ENCODE measurements around the gene FAM107B. TPM values are rescaled to one million over a fixed set of nuclear protein-coding genes. Genes with fewer than 3 reads are reported as not detected.

Gene FAM107B
- total and polyA plus RNA-seq, 4 donors: 38.4 to 85.4 (median 68.9) TPM

DNA sequence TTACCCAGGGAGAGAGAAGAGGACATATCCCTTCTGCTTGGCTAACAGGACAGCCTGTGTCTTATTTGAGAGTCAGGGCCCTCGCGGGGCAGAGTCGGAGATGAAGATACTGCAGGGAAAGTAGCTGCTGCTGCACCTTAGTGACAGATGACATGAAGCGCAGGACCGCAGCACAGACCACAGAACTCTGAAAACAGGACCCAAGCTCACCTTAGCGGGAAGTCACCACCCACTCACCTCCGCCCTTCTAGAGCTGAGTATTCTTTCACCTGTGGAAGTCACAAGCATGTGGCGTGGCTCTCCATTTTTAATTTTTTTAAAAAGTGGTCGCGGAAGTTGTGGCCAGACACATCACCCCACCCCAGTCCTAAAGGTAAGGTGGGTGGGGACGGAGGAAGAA, 191.4 kb downstream of the FAM107B start:
- no peaks in the 10 kb centered on the region for H3K9me3 ChIP-seq (ENCODE audit: control insufficient read depth in 4 of 4, insufficient read depth in 3 of 4, low read length in 3 of 4)
- H3K4me3 ChIP-seq: no peak overlapping the region
- H3K9ac ChIP-seq (ENCODE audit: insufficient read depth in 1 of 2, low read length in 2 of 2): no peak overlapping the region
- no peaks in the 10 kb centered on the region for H3K27me3 ChIP-seq (ENCODE audit: control insufficient read depth in 3 of 3, insufficient read depth in 3 of 3, low read length in 2 of 3)
- no peak for ATAC-seq (ENCODE audit: insufficient read depth, low FRiP score)
- H3K27ac ChIP-seq (ENCODE audit: low read depth in 1 of 2, low read length in 1 of 2): no peak overlapping the region
- DNase-seq: no peak
- TF ChIP-seq, protein P1, sequence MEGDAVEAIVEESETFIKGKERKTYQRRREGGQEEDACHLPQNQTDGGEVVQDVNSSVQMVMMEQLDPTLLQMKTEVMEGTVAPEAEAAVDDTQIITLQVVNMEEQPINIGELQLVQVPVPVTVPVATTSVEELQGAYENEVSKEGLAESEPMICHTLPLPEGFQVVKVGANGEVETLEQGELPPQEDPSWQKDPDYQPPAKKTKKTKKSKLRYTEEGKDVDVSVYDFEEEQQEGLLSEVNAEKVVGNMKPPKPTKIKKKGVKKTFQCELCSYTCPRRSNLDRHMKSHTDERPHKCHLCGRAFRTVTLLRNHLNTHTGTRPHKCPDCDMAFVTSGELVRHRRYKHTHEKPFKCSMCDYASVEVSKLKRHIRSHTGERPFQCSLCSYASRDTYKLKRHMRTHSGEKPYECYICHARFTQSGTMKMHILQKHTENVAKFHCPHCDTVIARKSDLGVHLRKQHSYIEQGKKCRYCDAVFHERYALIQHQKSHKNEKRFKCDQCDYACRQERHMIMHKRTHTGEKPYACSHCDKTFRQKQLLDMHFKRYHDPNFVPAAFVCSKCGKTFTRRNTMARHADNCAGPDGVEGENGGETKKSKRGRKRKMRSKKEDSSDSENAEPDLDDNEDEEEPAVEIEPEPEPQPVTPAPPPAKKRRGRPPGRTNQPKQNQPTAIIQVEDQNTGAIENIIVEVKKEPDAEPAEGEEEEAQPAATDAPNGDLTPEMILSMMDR (IDR thresholded peaks at IDR 0.05; ENCODE audit: control extremely low read depth, extremely low read depth): no peak
- peaks cover 0 to 19% (median 14%) of the 10 kb centered on the region in 5 donors for H3K4me1 ChIP-seq (ENCODE audit: control insufficient read depth in 5 of 5, insufficient read depth in 5 of 5, low read length in 5 of 5)
- WGBS, 2 donors: 87 to 94% methylated on average over 11 of the region's 11 CpGs
- H3K36me3 ChIP-seq (ENCODE audit: control insufficient read depth in 4 of 4, insufficient read depth in 4 of 4, low read length in 4 of 4): no peaks in the 10 kb centered on the region

DNA sequence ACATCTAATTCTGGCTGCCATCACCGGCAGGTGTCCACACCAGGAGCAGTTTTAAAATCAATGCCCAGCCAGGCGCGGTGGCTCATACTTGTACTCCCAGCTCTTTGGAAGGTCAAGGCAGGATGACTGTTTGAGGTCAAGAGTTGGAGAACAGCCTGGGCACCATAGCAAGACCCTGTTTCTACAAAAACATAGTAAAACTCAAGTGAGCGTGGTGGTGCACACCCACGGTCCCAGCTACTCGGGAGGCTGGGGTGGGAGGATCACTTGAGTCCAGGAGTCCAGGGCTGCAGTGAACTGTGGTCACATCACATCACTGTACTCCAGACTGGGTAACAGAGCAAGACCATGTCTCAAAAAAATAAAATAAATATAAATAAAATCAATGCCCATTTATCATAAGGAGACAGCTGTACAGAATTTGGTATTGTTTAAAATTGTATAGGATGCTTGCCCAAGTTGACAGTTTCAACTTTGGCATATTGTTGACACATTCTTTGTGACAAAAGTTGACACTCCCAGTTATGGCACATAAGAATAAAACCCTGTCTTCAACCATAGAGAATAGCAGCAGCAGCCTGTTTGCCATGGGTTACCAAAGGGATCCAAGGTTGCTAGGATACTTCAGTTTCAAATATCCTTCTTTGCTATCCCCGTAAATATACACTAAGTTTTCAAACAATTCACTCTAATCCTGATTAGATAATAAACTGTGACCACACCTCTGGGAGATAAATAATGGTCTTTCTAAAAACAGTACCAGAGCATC, 193.0 kb downstream of the FAM107B start:
- TF ChIP-seq, protein P1 (IDR thresholded peaks at IDR 0.05; ENCODE audit: control extremely low read depth, extremely low read depth): no peak
- Histone ChIP-seq H3K9ac (ENCODE audit: insufficient read depth in 1 of 2, low read length in 2 of 2) (no peak overlapping the region), H3K27ac (ENCODE audit: low read depth in 1 of 2, low read length in 1 of 2) (no peak overlapping the region), H3K9me3 (ENCODE audit: control insufficient read depth in 4 of 4, insufficient read depth in 3 of 4, low read length in 3 of 4) (no peaks in the 10 kb centered on the region), H3K27me3 (ENCODE audit: control insufficient read depth in 3 of 3, insufficient read depth in 3 of 3, low read length in 2 of 3) (no peaks in the 10 kb centered on the region), H3K4me3 (no peak overlapping the region), H3K4me1 (ENCODE audit: control insufficient read depth in 5 of 5, insufficient read depth in 5 of 5, low read length in 5 of 5) (peaks cover 0 to 22% (median 12%) of the 10 kb centered on the region in 5 donors), H3K36me3 (ENCODE audit: control insufficient read depth in 4 of 4, insufficient read depth in 4 of 4, low read length in 4 of 4) (no peaks in the 10 kb centered on the region)
- DNase-seq: no peak
- 91 to 92% methylated on average over 7 of the region's 7 CpGs for WGBS, 2 donors
- ATAC-seq (ENCODE audit: insufficient read depth, low FRiP score): no peak

DNA sequence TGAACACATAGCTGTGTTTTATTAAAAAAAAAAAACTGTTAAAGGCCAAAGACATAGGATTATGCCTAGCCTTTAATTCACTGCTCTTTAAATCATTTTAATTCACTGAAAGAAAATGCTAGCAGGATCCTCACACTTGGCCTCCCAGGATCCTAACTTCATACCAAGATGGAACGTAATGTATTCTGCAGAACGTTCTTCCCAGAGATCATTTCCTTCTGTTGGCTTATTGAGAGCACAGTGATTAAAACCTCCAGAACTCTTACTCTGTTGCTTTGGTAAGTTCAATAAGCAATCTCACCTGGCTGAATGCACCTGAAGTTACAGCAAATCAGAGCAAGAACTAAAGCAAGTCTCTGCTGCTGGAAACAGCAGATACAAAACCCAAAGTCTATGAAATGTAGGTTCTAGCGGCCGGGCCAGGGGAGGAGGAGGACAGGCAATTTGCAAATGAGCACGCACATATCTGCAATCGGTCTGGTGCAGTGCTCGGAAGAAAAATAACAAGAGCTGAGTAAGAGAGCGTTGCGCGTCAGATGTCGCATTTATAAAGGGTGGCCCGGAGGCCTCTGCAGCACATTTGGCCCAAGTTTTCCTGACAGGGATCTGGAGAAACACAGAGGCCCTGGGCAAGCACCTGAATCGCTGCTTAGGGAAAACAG, 193.9 kb downstream of the FAM107B start:
- no peak for ATAC-seq (ENCODE audit: insufficient read depth, low FRiP score)
- Histone ChIP-seq H3K4me1 (ENCODE audit: control insufficient read depth in 5 of 5, insufficient read depth in 5 of 5, low read length in 5 of 5) (peaks cover 0 to 22% (median 12%) of the 10 kb centered on the region in 5 donors), H3K36me3 (ENCODE audit: control insufficient read depth in 4 of 4, insufficient read depth in 4 of 4, low read length in 4 of 4) (no peaks in the 10 kb centered on the region), H3K9ac (ENCODE audit: insufficient read depth in 1 of 2, low read length in 2 of 2) (no peak overlapping the region), H3K27me3 (ENCODE audit: control insufficient read depth in 3 of 3, insufficient read depth in 3 of 3, low read length in 2 of 3) (no peaks in the 10 kb centered on the region), H3K4me3 (no peak overlapping the region), H3K9me3 (ENCODE audit: control insufficient read depth in 4 of 4, insufficient read depth in 3 of 4, low read length in 3 of 4) (no peaks in the 10 kb centered on the region), H3K27ac (ENCODE audit: low read depth in 1 of 2, low read length in 1 of 2) (no peak overlapping the region)
- WGBS, 2 donors: 87 to 91% methylated on average over 13 of the region's 13 CpGs
- no peak for DNase-seq
- TF ChIP-seq, protein P1 (IDR thresholded peaks at IDR 0.05; ENCODE audit: control extremely low read depth, extremely low read depth): no peak

Measured in lung (tissue), 12 donors.